Measurements from ENCODE around the gene ZNF524.

- no peak for TF ChIP-seq CTCF (IDR thresholded peaks at IDR 0.05)
- TF ChIP-seq CHD2 (IDR thresholded peaks at IDR 0.05; ENCODE audit: low read length, partially characterized antibody) = no peak
- TF ChIP-seq NR3C1 (IDR thresholded peaks at IDR 0.05) = no peak
- TF ChIP-seq RFX5 (IDR thresholded peaks at IDR 0.05) = no peak
These were observed 50.1 kb downstream of the ZNF524 start for GRCh38 chr19:55650126-55650557.

All from A549 (cell line).